HG03378 (cell line): Measurements from ENCODE around the gene GGA2.
"Not testable (repeated sequence)": the region's sequence is repeated elsewhere in the genome, so short reads cannot be mapped to it uniquely, and the experiment has no call there.

Source experiments
- ATAC-seq: cut with Tn5 transposase; IDR thresholded peaks from one replicate; pipeline ENCODE4 v1.9.1; 2021; ENCODE audit warnings: mild to moderate bottlenecking, moderate library complexity; ENCODE audit not compliant: unreplicated experiment

GGA2 gene

DNA sequence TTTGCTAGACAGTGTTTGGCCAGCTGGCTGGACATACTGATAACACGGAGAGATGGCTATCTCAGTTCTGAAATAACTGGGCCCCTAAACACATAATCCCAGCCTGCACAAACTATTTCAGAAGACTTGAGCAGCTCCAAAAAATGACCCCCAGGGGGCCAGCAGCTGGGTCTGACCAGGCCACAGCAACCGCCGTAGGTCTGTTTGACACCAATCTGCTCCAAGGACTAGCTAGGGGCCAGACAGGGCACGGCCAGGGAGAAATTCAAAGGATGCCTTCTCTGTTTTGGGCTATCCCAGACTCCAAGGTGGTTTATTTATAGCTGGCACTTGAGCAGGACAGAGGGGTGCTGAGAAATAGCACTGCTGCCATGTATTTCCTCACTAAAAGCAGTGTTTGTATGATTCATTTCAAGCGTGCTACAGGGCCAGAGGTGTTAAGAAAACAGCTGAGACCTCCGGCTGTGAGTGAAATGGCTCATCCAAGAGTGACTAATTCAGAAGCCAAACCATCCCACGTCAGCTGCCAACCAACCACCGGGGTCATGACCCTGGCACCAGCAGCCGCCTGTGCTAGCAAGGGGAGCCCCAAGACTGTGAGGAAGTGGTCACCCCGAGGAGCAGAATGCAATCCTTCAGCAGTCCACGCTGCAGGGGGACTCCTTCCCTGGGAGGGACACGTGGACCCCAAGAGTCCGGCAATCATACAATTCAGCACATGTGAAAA, 5.7 kb downstream of the GGA2 start:
- peak; percentile 64 for ATAC-seq

DNA sequence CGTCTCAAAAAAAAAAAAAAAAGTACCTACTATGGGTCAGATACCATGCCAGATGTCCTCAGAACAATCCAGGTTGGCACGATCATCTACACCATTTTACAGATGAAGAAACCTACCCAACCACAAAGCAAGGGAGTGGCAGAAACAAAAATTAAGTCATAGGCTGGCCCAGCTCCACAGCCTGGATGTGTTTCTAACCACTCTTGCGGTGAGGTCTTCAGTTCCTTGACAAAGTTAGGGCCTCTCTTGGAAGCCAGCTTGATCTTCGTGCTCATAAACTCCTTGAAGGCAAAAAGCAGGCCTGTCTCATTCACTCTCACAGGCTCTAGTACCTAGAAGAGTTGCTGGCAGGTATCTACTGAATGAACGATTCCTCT, 6.2 kb downstream of the GGA2 start:
- no peak for ATAC-seq

DNA sequence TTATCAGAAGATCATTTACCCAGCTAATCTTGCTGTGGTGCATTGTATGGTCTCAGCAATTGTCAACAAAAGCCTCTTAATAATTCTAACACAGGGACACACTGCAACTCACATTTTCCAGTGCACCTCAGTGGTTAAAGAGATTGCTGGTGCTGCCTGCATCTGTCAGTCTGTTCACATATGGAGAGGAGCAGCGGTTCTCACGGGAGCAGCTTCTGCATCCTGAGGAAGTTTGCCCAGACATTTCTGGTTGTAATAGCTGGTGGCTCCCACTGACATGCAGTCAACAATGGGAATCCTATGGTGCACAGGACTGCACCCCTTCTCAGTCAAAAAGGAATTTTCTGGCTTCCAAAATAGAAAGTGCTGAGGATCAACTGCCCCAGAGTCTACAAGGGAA, 7.8 kb downstream of the GGA2 start:
- ATAC-seq = no peak

DNA sequence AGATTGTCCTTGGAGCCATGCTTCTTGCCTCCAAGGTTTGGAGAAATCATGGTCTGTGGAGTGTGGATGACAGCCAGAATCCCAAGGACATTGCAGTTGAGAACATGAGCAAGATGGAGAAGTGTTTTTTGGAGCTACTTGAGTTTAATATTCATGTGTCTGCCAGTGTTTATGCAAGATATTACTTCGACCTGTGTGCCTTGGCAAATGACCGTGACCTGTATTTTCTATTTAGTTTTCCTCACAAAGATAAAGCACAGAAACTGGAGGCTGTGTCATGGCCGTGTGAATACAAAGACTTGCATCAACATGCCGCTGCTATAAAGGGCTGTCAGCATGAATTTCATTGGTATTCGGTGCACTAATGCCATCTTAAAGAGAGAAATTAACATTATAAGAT, 9.0 kb downstream of the GGA2 start:
- ATAC-seq = no peak

DNA sequence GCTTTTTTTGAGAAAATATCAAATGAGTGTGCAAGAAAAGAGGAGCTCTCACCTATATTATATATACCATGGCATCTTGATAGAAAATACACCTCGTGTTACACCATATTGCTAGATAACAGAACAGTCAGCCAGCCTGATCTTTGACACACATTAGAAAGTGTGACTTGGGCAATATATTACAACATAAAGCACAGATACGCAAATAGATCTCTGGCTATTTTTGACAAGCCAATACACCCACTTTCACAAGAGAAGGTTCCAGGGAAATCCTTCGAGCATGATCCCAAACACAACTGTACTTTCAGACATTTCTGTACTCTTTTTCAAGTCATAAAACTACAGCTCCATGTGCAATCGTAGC, 9.4 kb downstream of the GGA2 start:
- ATAC-seq = no peak

DNA sequence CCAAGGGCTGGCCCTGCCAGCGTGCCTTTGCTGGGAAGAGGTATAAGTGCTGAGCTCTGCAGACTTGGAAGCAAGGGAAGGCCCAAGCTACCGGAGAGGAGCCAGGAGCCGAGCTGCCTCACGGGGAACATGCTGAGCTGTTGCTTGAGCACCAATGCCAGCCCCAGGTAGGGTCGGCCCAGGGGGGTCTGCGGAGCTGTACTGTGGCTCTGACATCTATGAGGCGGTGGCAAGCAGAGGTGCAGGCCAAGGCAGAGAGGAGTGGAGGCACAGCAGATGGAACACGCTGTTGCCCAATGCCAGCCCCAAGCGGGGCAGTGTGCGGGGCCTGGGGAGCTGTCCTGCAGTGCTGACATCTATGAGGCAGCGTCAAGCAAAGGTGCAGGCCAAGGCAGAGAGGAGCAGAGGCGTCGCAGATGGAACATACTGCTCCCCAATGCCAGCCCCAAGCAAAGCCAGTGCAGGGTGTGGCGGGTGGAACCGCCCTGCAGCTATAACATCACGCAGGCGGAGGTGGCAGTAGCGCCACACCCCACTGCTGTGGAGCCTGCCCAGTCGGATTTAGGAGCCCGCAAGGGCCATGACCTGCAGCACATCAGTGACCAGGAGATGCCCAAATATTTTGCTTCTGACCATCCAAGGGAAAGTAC, 10.0 kb downstream of the GGA2 start:
- no peak for ATAC-seq

DNA sequence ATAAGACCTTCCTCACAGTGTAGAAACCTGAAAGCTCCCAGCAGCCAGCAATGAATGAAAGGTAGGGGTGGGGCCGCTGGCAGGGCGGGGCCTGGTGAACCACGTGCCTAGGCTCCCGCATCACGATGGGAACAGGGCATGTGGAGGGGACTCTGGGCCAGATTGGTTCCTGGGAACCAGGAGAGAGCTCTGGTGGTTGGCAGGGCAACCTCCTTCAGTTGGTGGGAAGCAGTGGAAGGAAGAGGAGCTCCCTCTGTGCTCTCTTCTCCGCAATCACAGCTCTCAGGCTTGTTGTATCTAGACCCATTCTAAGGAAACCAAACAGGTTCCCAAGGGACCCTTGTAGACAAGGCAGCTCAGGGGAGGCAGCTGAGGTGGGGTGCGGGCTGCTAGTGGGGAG, 10.5 kb downstream of the GGA2 start:
- no peak for ATAC-seq

DNA sequence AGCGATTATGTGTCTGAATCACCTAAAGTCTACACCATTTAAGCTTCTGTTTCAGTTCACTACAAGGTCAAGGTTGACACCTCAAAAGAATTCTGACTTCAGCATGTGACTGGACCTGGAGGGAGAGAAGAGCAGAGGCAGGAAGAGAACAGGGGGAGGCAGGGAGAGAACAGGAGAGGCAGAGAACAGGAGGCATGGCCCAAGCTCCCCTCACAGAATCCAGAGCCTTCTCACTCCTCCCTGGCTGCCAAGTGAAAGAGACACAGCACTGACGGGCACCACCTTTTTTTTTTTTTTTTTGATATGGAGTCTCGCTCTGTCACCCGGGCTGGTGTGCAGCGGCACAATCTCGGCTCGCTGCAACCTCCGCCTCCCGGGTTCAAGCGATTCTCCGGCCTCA, 11.4 kb downstream of the GGA2 start:
- ATAC-seq = no peak

DNA sequence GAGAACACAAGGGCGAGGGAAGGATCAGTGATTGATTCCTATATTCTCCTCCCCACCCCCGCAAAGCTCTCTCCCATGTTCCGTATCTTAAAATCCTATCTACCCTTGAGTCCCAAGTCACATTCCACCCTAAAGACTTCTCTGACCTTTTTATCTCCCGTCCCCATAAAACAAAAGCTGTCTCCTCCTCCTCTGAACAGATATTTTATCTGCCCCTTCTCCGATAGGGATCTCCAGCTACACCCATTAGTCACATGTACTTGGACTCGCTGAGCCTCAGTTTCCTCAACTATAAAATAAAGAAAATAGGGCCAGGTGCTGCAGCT, 12.8 kb downstream of the GGA2 start:
- no peak for ATAC-seq

DNA sequence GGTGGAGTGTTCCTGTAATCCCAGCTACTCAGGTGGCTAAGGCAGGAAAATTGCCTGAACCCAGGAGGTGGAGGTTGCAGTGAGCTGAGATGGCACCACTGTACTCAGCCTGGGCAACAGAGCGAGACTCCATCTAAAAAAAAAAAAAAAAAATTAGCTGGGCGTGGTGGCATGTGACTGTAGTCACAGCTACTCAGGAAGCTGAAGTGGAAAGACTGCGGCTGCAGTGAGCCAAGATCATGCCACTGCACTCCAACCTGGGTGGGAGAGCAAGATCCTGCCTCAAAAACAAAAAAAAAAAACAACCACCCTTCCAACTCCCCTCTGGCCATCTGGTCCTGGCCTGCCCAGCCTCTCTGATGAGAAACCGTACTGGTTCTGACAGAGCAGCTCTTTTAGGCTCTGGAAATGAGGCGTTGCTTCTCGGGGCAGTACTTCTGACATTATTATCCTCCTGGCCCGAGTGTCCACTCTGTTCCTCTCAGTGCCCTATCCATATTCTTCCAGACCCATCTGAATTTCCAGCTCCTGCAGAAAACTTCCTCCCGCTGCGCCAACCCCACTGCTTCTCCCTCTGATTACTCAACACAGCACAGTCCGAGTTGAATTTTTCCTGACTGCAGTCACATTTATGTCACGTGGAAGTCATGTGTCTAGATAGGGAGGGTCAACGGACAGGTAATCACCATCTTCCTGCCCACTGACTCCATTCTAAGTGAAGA, 13.3 kb downstream of the GGA2 start:
- ATAC-seq = no peak

DNA sequence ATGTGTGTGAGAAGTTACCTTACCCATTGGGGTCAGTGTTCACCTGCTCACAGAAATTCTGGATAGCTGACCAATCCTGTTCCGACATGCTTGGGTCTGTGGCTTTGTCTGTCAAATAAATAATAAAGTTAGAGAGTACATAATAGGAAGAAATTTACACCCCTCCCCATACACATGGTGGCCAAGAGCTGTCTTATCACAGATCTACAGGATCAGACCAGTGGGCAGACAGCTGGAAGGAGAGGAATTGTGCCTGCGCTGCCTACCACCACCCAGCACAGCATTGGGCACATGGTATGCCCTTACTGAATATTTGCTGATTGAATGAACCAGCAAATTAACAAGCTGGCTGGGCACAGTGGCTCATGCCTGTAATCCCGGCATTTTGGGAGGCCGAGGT, 14.6 kb downstream of the GGA2 start:
- ATAC-seq = no peak

DNA sequence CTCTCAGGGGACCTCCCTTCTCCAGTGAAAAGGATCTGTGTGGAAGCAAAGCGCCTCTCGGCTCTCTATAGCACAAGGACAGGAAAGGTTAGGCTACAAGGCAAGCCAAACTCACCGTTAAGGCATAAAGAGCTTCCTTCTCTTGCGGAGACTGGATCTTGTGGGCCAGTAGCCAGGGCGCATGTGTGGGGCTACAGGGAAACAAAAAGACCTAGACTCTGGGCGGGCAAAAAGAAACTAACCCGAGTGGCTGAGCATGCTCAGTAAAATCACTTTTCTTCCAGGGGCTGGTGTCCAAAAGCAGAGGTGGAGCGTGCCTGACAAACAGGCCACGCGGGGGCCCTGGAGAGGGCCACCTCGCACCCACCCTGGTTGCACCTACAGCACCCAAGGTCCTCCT, 16.1 kb downstream of the GGA2 start:
- no peak for ATAC-seq

DNA sequence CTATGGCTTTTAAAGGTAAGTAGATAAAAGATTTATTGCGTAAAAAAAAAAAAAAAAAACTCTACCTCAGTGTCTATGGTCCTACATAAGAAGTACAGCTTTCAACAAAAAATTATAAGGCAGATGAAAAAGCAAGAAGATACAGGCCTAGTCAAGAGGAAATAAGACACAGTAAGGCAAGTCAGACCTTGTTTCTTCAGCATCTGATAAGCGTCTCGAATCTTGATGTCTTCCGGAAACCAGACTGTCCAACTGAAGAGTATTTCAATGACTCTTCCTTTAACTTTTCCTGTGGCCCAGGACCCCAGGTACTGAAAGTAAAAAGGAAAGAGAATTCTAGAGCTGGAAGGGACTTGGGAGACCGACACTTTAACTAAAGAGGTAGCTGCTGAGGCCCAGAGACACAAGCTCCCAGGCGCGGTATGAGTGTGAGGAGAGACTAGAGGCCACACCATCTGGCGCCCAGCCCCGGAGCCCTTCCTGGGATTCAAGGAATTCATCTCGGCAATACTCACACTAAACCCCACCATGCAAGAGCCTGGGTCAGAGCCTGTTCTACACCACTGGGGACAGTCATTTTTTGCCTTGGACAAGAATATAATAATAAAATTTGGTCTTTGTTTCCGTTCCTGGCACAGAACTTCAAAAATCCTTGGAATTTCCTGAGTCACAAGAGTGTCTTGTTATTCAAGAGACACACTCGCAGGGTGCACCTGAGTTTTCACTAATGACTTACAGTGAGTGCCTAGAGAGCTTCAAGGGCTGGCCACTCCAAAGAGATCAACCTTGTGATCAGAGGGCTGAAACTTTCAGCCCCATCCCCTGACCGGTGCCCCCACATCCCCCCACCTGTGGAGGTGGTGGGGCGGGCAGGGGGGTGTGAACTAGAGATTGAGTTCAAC, 18.6 kb downstream of the GGA2 start:
- no peak for ATAC-seq

DNA sequence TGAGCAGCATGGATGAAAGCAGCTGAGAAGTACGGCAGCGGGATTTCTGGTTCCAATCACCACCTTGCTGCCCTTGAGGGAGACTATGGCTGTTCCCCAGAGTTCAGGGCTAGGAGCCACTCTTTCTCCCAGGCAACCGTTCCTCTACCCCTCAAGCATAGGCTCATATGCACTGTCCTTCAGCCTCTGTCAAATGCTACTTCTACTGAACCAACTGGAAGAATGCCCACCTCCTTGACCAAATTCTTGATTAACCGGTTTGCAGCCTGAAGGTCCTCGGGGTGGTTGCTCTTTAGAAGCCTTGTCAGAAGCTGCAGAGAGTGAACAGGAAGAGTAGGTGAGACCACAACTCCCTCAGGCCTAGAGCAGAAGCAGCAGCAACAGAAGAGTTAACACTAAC, 23.8 kb downstream of the GGA2 start:
- ATAC-seq = no peak

DNA sequence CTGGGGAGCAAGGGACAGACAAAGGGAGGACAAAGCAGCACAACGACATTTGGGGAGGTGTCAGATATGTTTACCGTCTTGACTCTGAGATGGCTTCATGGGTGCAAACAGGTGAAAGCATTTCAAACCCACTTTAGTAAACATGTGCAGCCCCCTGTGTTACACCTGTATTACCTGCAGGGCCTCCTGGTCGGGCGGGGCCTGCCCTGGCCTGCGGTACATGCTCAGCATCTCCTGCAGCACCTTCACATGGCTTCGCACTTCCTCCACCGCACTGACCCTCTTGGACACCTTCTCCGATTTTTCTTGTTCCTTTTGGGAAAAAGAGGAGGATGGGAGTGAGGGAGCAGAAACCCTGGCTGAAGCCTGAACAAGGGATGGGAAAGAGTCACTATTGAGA, 24.5 kb downstream of the GGA2 start:
- ATAC-seq = no peak

DNA sequence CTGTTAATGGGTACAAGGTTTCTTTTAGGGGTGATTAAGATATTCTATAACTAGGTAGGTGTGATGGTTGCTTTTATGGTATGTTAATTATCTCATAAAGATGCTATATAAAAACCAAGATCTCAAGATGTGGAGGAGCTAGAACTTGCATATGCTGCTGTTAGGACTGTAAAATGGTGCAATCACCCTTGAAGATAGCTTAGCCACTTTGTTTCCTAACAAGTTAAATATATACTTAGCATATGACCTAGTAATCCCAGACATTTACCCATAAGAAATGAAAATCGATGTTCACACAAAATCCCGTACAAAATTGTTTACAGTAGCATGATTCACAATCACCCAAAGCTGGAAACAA, 25.1 kb downstream of the GGA2 start:
- ATAC-seq = no peak

DNA sequence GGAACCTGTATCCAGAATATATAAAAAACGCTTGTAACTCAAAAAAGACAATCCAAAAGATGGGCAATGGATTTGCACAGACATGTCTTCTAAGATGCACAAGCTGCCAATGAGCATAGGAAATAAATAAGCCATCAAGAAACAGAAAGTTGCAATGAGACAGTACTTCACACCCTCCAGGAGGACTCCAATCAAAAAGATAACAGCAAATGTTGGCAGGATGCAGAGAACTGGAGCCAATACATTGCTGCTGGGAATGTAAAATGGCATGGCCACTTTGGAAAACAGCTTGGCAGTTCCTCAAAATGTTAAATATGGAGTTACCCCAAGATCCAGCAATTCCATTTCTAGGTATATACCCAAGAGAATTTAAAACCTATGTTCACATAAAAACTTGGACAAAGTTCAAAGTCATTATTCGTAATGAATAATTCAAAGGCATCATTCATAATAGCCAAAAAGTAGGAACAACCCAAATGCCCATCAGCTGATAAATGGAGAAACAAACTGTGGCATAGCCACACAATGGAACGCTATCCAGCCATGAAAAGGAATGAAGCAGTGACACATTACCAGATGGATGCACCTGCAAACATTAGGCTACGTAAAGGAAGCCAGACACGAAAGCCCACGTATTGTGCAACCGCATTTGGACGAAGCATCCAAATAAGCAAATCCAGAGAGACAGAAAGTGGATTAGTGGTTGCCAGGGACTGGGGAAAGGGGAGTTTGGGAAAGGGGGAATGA, 25.6 kb downstream of the GGA2 start:
- ATAC-seq = no peak

DNA sequence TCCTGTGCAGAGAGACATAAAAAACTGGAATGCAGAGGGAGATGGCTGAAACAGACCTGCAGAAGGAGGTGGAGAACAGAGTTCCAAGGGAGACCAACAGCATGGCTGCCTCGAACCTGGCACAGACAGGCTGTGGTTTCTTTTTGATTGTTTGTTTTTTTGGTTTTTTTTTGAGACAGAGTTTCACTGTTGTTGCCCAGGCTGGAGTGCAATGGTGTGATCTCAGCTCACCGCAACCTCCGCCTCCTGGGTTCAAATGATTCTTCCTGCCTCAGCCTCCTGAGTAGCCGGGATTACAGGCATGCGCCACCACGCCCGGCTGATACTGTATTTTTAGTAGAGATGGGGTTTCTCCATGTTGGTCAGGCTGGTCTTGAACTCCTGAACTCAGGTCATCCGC, 26.8 kb downstream of the GGA2 start:
- not testable (repeated sequence) for ATAC-seq

DNA sequence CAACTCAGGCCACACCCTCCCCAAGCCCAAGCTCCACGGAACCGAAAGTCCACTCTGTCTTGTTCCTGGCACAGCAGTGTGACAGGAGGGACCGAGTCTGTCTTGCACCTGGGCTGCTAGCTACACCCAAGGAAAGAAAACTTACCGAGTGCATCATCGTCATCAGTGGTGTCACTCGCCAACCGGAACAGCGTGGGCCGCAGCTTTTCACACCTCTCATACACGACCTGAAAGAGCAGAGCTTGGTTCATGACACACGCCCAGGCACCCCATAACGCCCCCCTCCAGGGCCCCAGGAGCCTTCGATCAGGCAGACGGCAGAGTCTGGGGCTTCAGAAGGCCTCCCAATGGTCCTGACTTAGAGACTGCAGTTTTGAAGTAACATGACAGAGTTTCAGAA, 27.5 kb downstream of the GGA2 start:
- peak; percentile 63 for ATAC-seq

DNA sequence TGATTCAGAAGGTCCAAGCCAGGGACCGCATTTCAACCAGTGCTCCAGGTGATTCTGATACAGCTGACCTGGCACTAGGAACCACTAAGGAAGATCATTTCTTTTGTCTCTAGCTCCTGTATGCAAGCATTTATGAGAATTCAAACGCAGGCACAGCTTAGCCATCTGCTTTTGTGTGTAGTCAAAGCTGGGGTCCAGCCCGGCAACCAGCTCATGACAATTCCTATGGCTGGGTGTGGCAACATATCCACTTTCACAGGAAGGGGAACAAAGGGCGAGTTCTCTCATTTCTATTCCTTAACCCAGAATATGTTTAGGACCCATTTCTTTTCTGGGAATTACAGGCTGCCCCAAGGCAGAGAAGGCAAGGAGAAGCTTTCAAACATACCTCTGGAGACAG, 30.0 kb downstream of the GGA2 start:
- ATAC-seq = no peak

DNA sequence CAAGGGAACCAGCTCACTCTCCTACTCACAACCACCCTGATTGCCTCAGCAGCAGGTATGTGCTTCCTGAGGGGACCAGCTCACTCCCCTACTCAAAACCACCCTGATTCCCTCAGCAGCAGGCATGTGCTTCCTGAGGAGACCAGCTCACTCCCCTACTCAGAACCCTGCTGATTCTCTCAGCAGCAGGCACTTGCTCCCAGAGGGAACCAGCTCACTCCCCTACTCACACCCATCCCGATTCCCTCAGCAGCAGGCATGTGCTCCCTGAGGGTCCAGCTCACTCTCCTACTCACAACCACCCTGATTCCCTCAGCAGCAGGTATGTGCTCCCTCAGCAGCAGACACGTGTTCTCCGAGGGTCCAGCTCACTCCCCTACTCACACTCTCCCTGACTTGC, 31.2 kb downstream of the GGA2 start:
- ATAC-seq = no peak
